HL-60 (cell line): Measurements from ENCODE around the gene MALRD1.

ENCODE experiments used
- DNase-seq, 2 experiments: peaks; one replicate each; pipeline ENCODE4 v3.0.0-alpha.2; 2010 to 2020; ENCODE audit warnings: low read depth in 1 of 2, low spot score in 1 of 2
- H3K27ac ChIP-seq: fragments of 250-450 bp; sonication (Bioruptor Pico); replicated peaks from 2 replicates; pipeline ENCODE4 v1.5.1; 2020; ENCODE audit warnings: mild to moderate bottlenecking, moderate library complexity
- H3K27me3 ChIP-seq: fragments of 250-450 bp; sonication (Bioruptor Pico); 2 replicates; pipeline ENCODE4 v1.5.1; 2021; ENCODE audit warnings: mild to moderate bottlenecking, moderate library complexity; ENCODE audit not compliant: insufficient read depth, poor library complexity, severe bottlenecking
- H3K4me3 ChIP-seq: replicated peaks from 2 replicates; pipeline ENCODE4 v1.5.1; 2011; ENCODE audit warnings: mild to moderate bottlenecking, control low read depth, low read length; ENCODE audit not compliant: insufficient read depth
- GABPA ChIP-seq: IDR thresholded peaks from 2 replicates; pipeline ENCODE4 v1.6.1; 2012; ENCODE audit warnings: low read depth
- POLR2AphosphoS5 ChIP-seq: IDR thresholded peaks from 2 replicates; pipeline ENCODE4 v1.6.1; 2012; ENCODE audit warnings: low read depth
- REST ChIP-seq: IDR thresholded peaks from 2 replicates; pipeline ENCODE4 v1.6.1; 2012; ENCODE audit warnings: low read depth; ENCODE audit not compliant: insufficient replicate concordance
- SPI1 ChIP-seq: IDR thresholded peaks from 2 replicates; pipeline ENCODE4 v1.6.1; 2012; ENCODE audit warnings: low read depth, mild to moderate bottlenecking, borderline replicate concordance
- TF ChIP-seq, protein P1 (sequence below): IDR thresholded peaks from one replicate; pipeline ENCODE4 v1.5.1; 2011; ENCODE audit warnings: low read length, control low read depth, inconsistent platforms; ENCODE audit not compliant: insufficient read depth

MALRD1 gene

DNA sequence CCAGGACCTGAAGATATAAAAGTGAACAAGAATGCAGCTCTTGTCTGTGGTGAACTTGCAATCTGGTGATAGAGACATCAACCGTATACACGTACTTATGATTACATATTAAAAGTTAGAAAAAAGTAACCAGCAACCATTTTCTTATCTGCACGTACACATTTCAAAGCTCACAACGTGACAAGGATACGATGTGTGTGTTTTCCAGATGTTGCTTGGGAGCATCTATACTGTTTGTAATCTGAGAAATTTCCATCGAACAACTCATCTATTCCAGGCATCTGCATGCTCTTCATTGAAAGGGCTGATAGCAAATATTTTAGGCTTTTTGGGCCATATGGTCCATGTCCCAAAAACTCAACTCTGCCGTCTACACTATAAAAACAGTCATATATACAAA is 23.3 kb downstream of the MALRD1 start:
- no peak overlapping the region for H3K4me3 ChIP-seq
- H3K27me3 ChIP-seq: no peaks in the 10 kb centered on the region
- no peak overlapping the region for H3K27ac ChIP-seq
- DNase-seq: no peak
- TF ChIP-seq GABPA: no peak
- TF ChIP-seq, protein P1, sequence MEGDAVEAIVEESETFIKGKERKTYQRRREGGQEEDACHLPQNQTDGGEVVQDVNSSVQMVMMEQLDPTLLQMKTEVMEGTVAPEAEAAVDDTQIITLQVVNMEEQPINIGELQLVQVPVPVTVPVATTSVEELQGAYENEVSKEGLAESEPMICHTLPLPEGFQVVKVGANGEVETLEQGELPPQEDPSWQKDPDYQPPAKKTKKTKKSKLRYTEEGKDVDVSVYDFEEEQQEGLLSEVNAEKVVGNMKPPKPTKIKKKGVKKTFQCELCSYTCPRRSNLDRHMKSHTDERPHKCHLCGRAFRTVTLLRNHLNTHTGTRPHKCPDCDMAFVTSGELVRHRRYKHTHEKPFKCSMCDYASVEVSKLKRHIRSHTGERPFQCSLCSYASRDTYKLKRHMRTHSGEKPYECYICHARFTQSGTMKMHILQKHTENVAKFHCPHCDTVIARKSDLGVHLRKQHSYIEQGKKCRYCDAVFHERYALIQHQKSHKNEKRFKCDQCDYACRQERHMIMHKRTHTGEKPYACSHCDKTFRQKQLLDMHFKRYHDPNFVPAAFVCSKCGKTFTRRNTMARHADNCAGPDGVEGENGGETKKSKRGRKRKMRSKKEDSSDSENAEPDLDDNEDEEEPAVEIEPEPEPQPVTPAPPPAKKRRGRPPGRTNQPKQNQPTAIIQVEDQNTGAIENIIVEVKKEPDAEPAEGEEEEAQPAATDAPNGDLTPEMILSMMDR: no peak
- TF ChIP-seq REST: no peak
- no peak for TF ChIP-seq POLR2AphosphoS5

- Histone ChIP-seq H3K27ac (no peak overlapping the region), H3K27me3 (no peaks in the 10 kb centered on the region), H3K4me3 (no peak overlapping the region)
- no peak for DNase-seq
- TF ChIP-seq, protein P1: no peak
- TF ChIP-seq POLR2AphosphoS5 (no peak), REST (no peak), SPI1 (no peak), GABPA (no peak)
Observed at GRCh38 chr10:19077276-19077675, 28.7 kb downstream of the MALRD1 start.

DNA sequence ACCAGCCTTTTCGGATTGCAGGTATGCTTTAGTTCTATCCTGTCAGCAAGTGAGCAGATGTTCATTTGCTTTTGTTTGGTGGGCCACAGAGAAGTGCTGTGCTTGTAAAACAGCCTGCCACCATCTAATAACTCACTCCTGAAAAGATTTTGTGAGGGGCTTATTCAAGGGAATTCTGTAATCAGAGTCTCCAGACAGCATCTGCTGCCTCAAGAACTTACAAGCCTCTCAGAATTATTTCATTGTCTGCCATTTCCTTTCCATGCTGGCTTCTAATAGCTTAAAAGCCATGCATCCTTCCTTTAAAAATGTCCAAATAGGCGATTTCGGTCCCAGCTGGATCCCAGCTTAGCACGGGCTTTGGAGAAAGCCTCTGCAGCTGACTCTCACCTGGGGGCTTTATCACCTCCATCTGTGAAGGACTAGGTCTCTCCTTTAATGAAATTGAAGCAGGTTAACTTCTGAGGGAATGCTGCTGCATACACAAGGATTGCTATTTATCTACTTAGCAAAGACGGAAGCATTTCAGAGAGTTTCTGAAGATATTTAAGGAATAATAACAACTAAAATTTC is 48.0 kb downstream of the MALRD1 start:
- no peak for TF ChIP-seq REST
- no peak overlapping the region for H3K27ac ChIP-seq
- DNase-seq: no peak

DNA sequence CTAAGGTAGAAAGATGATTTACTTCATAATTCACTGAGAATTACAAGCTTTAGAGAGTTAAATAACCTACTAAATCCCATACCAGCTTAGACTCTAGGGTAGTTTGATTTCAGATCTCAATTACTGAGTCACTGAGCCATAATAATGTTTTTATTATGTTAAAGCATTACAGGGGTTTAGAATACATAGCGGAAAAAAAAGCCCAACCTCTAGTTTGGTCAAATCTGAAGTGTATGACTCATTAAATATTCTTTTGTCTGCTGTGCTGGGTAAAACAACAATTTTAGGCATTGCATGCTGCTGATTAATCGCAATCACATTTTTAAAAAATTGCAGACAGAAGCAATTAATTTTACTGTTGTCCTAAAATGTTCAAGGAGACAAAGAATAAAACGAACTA is 48.5 kb downstream of the MALRD1 start:
- H3K27ac ChIP-seq: no peak overlapping the region
- no peak for TF ChIP-seq POLR2AphosphoS5
- TF ChIP-seq, protein P1: no peak
- no peak for TF ChIP-seq GABPA
- no peak for TF ChIP-seq REST
- TF ChIP-seq SPI1: no peak
- H3K4me3 ChIP-seq: no peak overlapping the region
- no peak for DNase-seq
- H3K27me3 ChIP-seq: no peaks in the 10 kb centered on the region

More for the DNA sequence above, 48.0 kb downstream of the MALRD1 start:
- Histone ChIP-seq H3K4me3 (no peak overlapping the region), H3K27me3 (no peaks in the 10 kb centered on the region)
